ENCODE measurements around the gene ST6GALNAC1. TPM values are rescaled to one million over a fixed set of nuclear protein-coding genes. Genes with fewer than 3 reads are reported as not detected.

Gene ST6GALNAC1
- total and polyA plus RNA-seq, 2 of the 13 experiments (the other 11 are each of a cell fraction or from before 2014, with no cell fraction given): not detected

DNA sequence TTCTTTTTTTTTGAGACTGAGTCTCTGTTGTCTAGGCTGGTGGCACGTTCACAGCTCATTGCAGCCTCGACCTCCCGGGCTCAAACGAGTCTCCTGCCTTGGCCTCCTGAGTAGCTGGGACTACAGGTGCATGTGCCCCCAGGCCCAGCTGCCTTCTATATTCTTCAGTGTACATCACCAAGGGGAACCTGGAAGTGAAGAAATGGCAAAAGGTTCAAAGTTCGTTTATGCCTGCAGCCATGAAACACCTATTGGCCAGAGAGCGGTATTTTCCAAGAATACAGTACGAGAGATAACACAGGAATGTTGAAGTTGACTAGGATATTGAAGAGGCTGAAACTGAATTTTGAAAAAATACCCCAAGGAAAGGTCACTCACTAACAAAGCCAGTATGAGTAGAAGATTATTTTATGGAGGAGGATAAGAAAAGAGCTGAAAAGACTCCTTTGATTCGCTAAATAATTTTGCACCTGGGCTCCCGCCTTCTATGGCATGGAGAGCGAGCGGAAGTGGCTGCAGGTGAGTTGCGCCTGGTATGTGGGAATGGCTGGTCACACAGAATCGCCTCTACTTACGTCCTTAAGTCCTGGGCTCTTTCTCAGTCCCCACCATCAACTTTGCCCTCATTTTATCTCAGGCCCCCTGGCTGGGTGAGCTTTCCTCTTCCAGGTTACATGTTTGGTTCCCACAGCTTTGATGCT is 9.8 kb downstream of the ST6GALNAC1 start (continued):
- TF ChIP-seq, protein P1, sequence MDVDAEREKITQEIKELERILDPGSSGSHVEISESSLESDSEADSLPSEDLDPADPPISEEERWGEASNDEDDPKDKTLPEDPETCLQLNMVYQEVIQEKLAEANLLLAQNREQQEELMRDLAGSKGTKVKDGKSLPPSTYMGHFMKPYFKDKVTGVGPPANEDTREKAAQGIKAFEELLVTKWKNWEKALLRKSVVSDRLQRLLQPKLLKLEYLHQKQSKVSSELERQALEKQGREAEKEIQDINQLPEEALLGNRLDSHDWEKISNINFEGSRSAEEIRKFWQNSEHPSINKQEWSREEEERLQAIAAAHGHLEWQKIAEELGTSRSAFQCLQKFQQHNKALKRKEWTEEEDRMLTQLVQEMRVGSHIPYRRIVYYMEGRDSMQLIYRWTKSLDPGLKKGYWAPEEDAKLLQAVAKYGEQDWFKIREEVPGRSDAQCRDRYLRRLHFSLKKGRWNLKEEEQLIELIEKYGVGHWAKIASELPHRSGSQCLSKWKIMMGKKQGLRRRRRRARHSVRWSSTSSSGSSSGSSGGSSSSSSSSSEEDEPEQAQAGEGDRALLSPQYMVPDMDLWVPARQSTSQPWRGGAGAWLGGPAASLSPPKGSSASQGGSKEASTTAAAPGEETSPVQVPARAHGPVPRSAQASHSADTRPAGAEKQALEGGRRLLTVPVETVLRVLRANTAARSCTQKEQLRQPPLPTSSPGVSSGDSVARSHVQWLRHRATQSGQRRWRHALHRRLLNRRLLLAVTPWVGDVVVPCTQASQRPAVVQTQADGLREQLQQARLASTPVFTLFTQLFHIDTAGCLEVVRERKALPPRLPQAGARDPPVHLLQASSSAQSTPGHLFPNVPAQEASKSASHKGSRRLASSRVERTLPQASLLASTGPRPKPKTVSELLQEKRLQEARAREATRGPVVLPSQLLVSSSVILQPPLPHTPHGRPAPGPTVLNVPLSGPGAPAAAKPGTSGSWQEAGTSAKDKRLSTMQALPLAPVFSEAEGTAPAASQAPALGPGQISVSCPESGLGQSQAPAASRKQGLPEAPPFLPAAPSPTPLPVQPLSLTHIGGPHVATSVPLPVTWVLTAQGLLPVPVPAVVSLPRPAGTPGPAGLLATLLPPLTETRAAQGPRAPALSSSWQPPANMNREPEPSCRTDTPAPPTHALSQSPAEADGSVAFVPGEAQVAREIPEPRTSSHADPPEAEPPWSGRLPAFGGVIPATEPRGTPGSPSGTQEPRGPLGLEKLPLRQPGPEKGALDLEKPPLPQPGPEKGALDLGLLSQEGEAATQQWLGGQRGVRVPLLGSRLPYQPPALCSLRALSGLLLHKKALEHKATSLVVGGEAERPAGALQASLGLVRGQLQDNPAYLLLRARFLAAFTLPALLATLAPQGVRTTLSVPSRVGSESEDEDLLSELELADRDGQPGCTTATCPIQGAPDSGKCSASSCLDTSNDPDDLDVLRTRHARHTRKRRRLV (CRISPR knock-in tag; IDR thresholded peaks at IDR 0.05): no peak
- TF ChIP-seq SOX13 (IDR thresholded peaks at IDR 0.05) (no peak), SOX13 (CRISPR knock-in tag; conservative IDR thresholded peaks at IDR 0.05 in 1 of 2, IDR thresholded peaks at IDR 0.05 in 1 of 2) (0 out of 4 replicates have a peak, but pooled peaks of 1 of the 2 experiments have one; percentile 21), RFX3 (CRISPR knock-in tag; IDR thresholded peaks at IDR 0.05) (no peak), KLF15 (CRISPR knock-in tag; IDR thresholded peaks at IDR 0.05; ENCODE audit: borderline replicate concordance) (no peak), NCOR1 (IDR thresholded peaks at IDR 0.05; ENCODE audit: borderline replicate concordance, low read length) (0 out of 2 replicates have a peak, but pooled peaks have one; percentile 33), FOXC1 (CRISPR knock-in tag; IDR thresholded peaks at IDR 0.05; ENCODE audit: borderline replicate concordance) (no peak), RORA (CRISPR knock-in tag; IDR thresholded peaks at IDR 0.05) (no peak), SOX5 (CRISPR knock-in tag; IDR thresholded peaks at IDR 0.05; ENCODE audit: borderline replicate concordance) (no peak), CHD4 (IDR thresholded peaks at IDR 0.05; ENCODE audit: borderline replicate concordance, low read length) (no peak), ZNF282 (IDR thresholded peaks at IDR 0.05; ENCODE audit: partially characterized antibody) (no peak), ZNF782 (CRISPR knock-in tag; IDR thresholded peaks at IDR 0.05; ENCODE audit: borderline replicate concordance) (no peak), MAF1 (CRISPR knock-in tag; IDR thresholded peaks at IDR 0.05; ENCODE audit: borderline replicate concordance) (no peak), TMF1 (CRISPR knock-in tag; IDR thresholded peaks at IDR 0.05; ENCODE audit: low read depth) (no peak), MED1 (CRISPR knock-in tag; IDR thresholded peaks at IDR 0.05) (0 out of 2 replicates have a peak, but pooled peaks have one; percentile 16), PAF1 (CRISPR knock-in tag; IDR thresholded peaks at IDR 0.05) (no peak), PITX1 (CRISPR knock-in tag; IDR thresholded peaks at IDR 0.05) (no peak)
- TF ChIP-seq, protein P2, sequence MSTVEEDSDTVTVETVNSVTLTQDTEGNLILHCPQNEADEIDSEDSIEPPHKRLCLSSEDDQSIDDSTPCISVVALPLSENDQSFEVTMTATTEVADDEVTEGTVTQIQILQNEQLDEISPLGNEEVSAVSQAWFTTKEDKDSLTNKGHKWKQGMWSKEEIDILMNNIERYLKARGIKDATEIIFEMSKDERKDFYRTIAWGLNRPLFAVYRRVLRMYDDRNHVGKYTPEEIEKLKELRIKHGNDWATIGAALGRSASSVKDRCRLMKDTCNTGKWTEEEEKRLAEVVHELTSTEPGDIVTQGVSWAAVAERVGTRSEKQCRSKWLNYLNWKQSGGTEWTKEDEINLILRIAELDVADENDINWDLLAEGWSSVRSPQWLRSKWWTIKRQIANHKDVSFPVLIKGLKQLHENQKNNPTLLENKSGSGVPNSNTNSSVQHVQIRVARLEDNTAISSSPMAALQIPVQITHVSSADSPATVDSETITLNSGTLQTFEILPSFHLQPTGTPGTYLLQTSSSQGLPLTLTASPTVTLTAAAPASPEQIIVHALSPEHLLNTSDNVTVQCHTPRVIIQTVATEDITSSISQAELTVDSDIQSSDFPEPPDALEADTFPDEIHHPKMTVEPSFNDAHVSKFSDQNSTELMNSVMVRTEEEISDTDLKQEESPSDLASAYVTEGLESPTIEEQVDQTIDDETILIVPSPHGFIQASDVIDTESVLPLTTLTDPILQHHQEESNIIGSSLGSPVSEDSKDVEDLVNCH (CRISPR knock-in tag; IDR thresholded peaks at IDR 0.05): no peak
- TF ChIP-seq, protein P3, sequence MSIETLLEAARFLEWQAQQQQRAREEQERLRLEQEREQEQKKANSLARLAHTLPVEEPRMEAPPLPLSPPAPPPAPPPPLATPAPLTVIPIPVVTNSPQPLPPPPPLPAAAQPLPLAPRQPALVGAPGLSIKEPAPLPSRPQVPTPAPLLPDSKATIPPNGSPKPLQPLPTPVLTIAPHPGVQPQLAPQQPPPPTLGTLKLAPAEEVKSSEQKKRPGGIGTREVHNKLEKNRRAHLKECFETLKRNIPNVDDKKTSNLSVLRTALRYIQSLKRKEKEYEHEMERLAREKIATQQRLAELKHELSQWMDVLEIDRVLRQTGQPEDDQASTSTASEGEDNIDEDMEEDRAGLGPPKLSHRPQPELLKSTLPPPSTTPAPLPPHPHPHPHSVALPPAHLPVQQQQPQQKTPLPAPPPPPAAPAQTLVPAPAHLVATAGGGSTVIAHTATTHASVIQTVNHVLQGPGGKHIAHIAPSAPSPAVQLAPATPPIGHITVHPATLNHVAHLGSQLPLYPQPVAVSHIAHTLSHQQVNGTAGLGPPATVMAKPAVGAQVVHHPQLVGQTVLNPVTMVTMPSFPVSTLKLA (IDR thresholded peaks at IDR 0.05): no peak
- TF ChIP-seq, protein P4, sequence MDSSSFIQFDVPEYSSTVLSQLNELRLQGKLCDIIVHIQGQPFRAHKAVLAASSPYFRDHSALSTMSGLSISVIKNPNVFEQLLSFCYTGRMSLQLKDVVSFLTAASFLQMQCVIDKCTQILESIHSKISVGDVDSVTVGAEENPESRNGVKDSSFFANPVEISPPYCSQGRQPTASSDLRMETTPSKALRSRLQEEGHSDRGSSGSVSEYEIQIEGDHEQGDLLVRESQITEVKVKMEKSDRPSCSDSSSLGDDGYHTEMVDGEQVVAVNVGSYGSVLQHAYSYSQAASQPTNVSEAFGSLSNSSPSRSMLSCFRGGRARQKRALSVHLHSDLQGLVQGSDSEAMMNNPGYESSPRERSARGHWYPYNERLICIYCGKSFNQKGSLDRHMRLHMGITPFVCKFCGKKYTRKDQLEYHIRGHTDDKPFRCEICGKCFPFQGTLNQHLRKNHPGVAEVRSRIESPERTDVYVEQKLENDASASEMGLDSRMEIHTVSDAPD (CRISPR knock-in tag; IDR thresholded peaks at IDR 0.05): peak; percentile 81; the same call in 1 of the 2 replicates

Data from HepG2 (cell line).